Measurements from ENCODE around the gene TXNRD2. TPM values are rescaled to one million over a fixed set of nuclear protein-coding genes. Genes with fewer than 3 reads are reported as not detected.

TXNRD2 gene
- total RNA-seq, 1 donor from 2014 or later, result 5.8 TPM

DNA sequence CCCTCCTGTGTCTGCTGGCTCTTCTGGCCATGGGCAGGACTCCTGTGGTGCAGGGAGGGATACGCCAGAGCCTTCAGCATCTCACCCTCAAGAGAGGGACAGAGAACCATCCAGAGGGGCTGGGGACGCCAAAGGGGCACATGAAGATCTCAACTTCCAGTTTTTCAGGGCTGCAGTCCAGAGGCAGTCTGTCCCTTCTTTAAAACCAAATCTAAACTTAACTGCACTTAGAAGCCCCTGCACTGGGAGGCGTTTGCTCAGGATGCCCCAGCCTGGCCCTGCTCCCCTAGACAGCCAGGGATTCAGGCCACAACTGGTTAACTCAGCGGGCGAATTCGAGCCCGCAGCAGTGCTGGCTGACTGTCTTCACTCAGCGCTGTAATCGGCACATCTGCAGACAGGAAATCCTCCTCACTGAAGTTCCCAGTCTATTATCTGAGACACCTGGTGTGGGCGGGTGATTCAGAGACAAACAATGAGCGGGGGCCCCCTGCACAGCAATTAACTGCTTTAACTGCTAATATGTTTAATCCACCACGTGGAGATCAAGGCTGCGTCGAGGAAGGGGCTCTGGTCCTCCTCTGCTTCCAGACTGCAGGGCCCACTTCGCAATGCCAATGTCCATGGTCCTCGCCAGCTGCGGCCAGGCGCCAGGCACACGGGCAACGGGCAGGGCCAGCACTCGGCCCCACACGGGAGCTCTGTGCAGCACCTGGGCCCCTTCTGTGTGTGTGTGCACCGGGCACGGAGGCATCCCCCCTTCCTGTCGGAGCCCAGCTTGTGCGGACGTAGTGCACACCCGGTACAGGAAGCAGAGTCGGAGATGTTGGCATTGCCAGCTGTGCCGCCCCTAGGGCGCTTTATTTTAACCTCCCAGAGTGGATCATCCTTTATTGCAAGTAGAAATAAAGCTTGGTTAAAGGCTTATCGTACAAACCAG is 50.0 kb downstream of the TXNRD2 start:
- DNase-seq (ENCODE audit: low read depth), result no peak

DNA sequence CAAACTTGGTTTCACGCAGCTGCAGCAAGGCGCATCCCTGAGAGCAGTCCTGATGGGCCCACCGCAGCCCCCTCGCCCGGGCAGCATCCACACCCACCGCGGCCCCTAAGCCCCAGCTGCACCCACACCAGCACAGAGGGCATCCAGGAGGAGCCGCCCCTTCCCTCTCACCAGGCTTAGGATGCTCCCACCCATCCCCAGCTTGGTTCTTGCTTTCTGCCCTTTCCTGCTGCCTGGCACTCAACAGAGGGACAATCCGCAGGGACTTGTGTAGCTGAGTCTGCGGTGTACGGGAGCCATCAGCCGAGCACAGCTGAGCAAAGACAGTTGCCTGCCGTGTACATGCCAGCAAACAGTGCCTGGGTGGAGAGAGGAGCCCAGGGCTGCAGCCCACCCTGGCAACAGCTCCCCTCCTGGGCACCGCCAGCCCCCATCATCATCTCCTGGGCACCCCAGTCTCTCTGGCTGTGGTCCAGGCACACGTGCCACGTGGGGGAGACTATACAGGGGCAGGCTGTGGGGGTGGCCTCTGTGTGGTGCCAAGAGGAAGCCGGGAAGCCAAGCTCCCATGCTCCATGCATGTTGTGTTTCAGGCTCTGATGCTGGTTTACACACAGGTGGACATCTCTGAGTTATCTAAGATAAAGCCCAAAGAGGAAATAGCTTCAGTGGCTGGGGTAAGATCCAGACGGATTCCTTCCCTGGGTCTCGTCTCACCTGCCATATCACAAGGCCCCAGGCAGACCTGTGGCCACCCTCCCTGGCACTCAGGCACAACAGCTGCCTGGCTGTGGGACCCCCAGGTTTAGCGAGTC is 50.9 kb downstream of the TXNRD2 start:
- TF ChIP-seq, protein P1, sequence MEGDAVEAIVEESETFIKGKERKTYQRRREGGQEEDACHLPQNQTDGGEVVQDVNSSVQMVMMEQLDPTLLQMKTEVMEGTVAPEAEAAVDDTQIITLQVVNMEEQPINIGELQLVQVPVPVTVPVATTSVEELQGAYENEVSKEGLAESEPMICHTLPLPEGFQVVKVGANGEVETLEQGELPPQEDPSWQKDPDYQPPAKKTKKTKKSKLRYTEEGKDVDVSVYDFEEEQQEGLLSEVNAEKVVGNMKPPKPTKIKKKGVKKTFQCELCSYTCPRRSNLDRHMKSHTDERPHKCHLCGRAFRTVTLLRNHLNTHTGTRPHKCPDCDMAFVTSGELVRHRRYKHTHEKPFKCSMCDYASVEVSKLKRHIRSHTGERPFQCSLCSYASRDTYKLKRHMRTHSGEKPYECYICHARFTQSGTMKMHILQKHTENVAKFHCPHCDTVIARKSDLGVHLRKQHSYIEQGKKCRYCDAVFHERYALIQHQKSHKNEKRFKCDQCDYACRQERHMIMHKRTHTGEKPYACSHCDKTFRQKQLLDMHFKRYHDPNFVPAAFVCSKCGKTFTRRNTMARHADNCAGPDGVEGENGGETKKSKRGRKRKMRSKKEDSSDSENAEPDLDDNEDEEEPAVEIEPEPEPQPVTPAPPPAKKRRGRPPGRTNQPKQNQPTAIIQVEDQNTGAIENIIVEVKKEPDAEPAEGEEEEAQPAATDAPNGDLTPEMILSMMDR (conservative IDR thresholded peaks at IDR 0.05; ENCODE audit: low read depth, low read length), result no peak
- no peak for DNase-seq (ENCODE audit: low read depth)
- no peak overlapping the region for H3K4me3 ChIP-seq (ENCODE audit: low read depth, low read length)

More for the DNA sequence above, 50.0 kb downstream of the TXNRD2 start:
- no peak overlapping the region for H3K4me3 ChIP-seq (ENCODE audit: low read depth, low read length)
- TF ChIP-seq, protein P1 (conservative IDR thresholded peaks at IDR 0.05; ENCODE audit: low read depth, low read length), result no peak

DNA sequence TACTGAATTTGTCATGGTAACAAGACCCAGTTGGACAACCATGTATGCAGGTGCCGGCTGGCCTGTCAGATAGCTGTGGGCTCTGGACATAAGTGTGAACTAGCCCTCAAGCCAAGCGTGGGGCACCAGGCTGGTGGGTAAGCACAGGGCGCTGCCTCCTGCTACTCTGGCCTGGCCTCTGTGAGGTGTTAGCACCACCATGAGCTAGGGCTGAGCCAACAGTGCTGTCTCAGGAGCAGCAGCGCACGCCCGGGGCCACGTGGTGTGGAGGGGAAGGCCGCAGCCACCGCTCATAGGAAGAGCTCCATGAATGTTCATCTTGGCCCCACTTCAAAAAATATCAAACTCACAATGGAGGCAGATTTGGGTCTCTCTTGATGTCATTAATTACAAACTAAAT is 51.7 kb downstream of the TXNRD2 start:
- H3K4me3 ChIP-seq (ENCODE audit: low read depth, low read length), result no peak overlapping the region
- TF ChIP-seq, protein P1 (conservative IDR thresholded peaks at IDR 0.05; ENCODE audit: low read depth, low read length), result no peak
- DNase-seq (ENCODE audit: low read depth), result no peak

DNA sequence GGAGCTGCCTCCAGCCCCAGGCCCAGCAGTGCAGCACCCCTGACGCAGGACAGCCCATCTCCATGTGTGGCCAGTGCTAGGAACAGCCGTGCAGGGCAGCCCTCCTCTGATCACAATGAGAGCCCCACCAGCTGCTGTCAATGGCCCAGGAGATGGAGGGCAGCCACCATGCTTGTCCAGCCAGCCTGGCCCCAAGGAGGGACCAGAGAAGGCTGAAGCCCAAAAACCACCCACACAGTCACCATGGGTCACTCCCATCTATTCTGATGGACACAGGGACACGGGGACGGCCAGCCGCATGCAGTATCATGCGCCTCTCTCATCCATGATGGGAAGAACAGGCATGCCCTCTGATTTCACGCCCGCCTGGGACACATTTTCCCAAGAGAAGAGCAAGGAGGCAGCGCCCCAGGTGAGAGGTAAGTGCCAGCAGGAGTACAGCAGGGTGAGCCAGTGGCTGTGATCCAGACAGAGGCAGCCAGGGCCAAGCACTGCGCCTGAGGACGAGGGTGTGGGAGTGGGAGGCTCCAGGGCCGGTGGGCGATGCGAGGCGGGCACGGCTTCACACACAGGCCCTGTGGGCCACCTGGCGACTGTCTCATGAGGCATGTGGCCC is 53.4 kb downstream of the TXNRD2 start:
- DNase-seq (ENCODE audit: low read depth), result no peak
- H3K4me3 ChIP-seq (ENCODE audit: low read depth, low read length), result no peak overlapping the region
- TF ChIP-seq, protein P1 (conservative IDR thresholded peaks at IDR 0.05; ENCODE audit: low read depth, low read length), result no peak

DNA sequence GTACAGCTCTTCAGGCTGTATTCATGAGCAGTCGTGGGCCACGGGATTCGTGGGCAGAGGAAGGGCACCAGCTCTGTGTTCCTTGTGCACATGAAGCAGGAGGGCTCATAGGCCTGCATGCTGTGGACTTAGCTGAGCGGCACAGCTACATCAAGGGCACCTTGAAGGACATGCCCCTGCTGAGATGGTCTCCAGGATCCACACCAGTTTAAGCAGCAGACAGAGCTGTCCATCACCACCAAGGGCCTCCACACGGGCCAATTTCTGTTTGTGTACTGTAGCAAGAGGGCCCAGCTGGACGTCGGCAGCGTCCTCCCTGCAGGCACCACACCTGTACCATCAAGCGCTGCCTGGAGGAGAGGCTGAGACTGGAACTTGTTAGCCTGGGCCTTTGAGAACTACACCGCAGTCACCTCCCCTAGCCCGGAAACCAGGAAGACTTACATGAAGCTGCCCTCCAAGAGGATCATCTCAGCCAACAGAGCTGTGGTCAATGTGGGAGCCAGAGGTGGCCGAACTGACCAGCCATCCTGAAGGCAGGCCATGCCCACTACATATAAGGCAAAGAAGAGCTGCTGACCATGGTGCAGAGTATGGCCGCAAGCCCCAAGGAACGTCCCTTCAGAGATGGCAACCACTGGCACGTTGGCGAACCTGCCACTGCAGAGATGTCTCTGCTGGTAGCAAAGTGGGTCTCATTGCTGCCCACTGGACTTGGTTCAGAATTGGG is 54.2 kb downstream of the TXNRD2 start:
- H3K4me3 ChIP-seq (ENCODE audit: low read depth, low read length), result no peak overlapping the region
- TF ChIP-seq, protein P1 (conservative IDR thresholded peaks at IDR 0.05; ENCODE audit: low read depth, low read length), result no peak

DNA sequence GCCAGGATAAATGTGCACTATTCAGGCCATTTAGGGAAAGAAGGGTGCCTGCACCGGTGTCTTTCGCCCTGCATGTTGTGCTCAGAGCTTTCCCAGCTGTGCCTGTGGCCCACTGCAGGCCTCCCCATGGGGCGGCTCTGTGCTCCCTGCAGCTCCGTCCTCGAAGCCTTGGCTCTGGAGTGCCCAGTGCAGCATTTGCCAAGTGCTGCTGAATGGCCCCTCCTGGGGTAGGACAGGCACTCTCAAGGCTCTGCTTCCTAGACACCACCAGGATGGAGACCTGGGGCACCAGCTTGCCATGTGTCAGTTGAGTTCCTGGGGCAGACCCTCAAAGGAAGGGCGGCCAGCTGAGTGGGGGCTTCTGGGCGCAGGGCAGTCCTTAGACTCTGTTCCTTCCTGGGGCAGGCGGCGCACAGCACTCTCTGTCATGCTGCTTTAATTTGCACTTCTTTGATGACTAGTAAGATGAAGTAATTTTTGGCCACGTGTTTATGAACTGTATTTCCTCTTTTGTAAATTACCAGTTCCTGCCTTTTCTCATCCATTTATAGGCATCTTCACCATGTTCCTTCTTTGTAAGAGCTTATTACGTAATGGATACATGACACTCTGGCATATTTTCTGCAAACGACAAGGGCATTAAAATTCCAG is 54.9 kb downstream of the TXNRD2 start:
- DNase-seq (ENCODE audit: low read depth), result no peak
- TF ChIP-seq, protein P1 (conservative IDR thresholded peaks at IDR 0.05; ENCODE audit: low read depth, low read length), result no peak
- no peak overlapping the region for H3K4me3 ChIP-seq (ENCODE audit: low read depth, low read length)

More for the DNA sequence above, 54.2 kb downstream of the TXNRD2 start:
- no peak for DNase-seq (ENCODE audit: low read depth)
